Kidney (tissue), 14 donors: ENCODE results near the gene RNF11. TPM values are rescaled to one million over a fixed set of nuclear protein-coding genes. Genes with fewer than 3 reads are reported as not detected.

Experiments used
- DNase-seq, 5 donors: peaks; one replicate each; pipeline ENCODE4 v3.0.0-alpha.2; 2013 to 2020
- FAIRE-seq: peaks from 2 replicates; lab custom pipeline; 2012; peaks lifted over from hg19 to GRCh38; lab: Jason Lieb, UNC
- H3K27ac ChIP-seq, 2 donors: one replicate each; pipeline ENCODE4 v1.7.0; 2013; ENCODE audit warnings: low read depth in 2 of 2, low read length in 2 of 2, inconsistent platforms in 1 of 2
- H3K27me3 ChIP-seq: one replicate; pipeline ENCODE4 v1.7.1; 2013; ENCODE audit warnings: low read length, inconsistent platforms; ENCODE audit not compliant: control insufficient read depth, insufficient read depth
- H3K36me3 ChIP-seq, 3 donors: one replicate each; pipeline versions ENCODE4 v1.7.0 to v1.7.1; 2013; ENCODE audit warnings: low read length in 3 of 3, control low read depth in 1 of 3, inconsistent platforms in 1 of 3; ENCODE audit not compliant: insufficient read depth in 3 of 3, control insufficient read depth in 2 of 3
- H3K4me1 ChIP-seq, 3 donors: one replicate each; pipeline versions ENCODE4 v1.7.0 to v1.7.1; 2013; ENCODE audit warnings: low read length in 3 of 3, inconsistent platforms in 1 of 3, low read depth in 1 of 3; ENCODE audit not compliant: control insufficient read depth in 2 of 3, insufficient read depth in 2 of 3
- H3K4me3 ChIP-seq, 3 donors: one replicate each; pipeline versions ENCODE4 v1.7.0 to v1.8.1; 2013; ENCODE audit warnings: low read length in 3 of 3, control low read depth in 1 of 3, inconsistent platforms in 1 of 3
- H3K9ac ChIP-seq, 3 donors: one replicate each; pipeline versions ENCODE4 v1.7.0 to v1.7.1; 2013; ENCODE audit warnings: low read length in 3 of 3, control low read depth in 1 of 3, inconsistent platforms in 1 of 3
- H3K9me3 ChIP-seq, 3 donors: one replicate each; pipeline versions ENCODE4 v1.7.0 to v1.7.1; 2013; ENCODE audit warnings: low read length in 3 of 3, control low read depth in 1 of 3, inconsistent platforms in 1 of 3; ENCODE audit not compliant: control insufficient read depth in 2 of 3, insufficient read depth in 1 of 3
- CTCF ChIP-seq: IDR thresholded peaks from 3 replicates; pipeline ENCODE4 v1.5.1; 2012; ENCODE audit warnings: mild to moderate bottlenecking, moderate library complexity, borderline replicate concordance; ENCODE audit not compliant: insufficient read depth; ENCODE audit errors: extremely low read depth
- intact Hi-C: fragments of 100-400 bp; cut with DNase I; formaldehyde crosslinking; loops from one replicate; pipeline ENCODE4 v1.11.1; 2022
- polyA plus RNA-seq: library from polyadenylated mRNA; stranded (reverse); fragments of 350-450 nt; fragmentation: Illumina TruSeq; extraction: RNeasy Lipid Tissue Mini Kit (QIAGEN cat#74804); gene quantifications from one replicate; pipeline ENCODE4 v1.2.3, GENCODE V29; 2014; ENCODE audit warnings: low read depth, low replicate concordance; ENCODE audit not compliant: insufficient read depth
- total RNA-seq: library from RNA; stranded (reverse); fragmentation: NEBNext Ultra II Directional; extraction: Animal tissue kit (Norgen Biotek cat#: 25700); gene quantifications from one replicate; pipeline ENCODE4 v1.2.1, GENCODE V29; 2021
- donor health status: control.
- donor health status: control.
- donor health status: control.
- donor health status: control.
- donor health status: control.
- donor health status: DM: yes; HTN: yes; CAD: no.
- donor health status: Normal renal cell carcinoma (clear cell type).

The RNF11 gene
- total and polyA plus RNA-seq, 2 donors from 2014 or later, result 62.5 to 105 TPM

- intact Hi-C loops, result no loop called here
- H3K4me1 ChIP-seq, result peaks cover 4 to 16% (median 12%) of the 10 kb centered on the region in 3 donors
- FAIRE-seq, result no peak
- no peaks in the 10 kb centered on the region for H3K36me3 ChIP-seq
- no peaks in the 10 kb centered on the region for H3K9me3 ChIP-seq
- peak overlapping the region; percentile 73 to 95 for H3K27ac ChIP-seq
- no peak for TF ChIP-seq CTCF
- no peaks in the 10 kb centered on the region for H3K27me3 ChIP-seq
- H3K9ac ChIP-seq, result peak overlapping the region; percentile 41 to 77 (median 73)
- H3K4me3 ChIP-seq, result peak overlapping the region; percentile 77 to 99 (median 90)
- DNase-seq, result peak in 4 of 5 donors; percentile 60 to 82 (median 70)
Measured at GRCh38 chr1:51238034-51238403, 1.9 kb downstream of the RNF11 start.

GRCh38 chr1:51240084-51240483 is 4.0 kb downstream of the RNF11 start:
- Histone ChIP-seq H3K4me1 (peaks cover 4 to 16% (median 8%) of the 10 kb centered on the region in 3 donors), H3K27ac (peak overlapping the region; percentile 26 to 60), H3K9ac (peak overlapping the region in 1 of 3 donors; percentile 44), H3K4me3 (peak overlapping the region in 2 of 3 donors; percentile 0 to 22), H3K9me3 (no peaks in the 10 kb centered on the region), H3K27me3 (no peaks in the 10 kb centered on the region), H3K36me3 (no peaks in the 10 kb centered on the region)
- intact Hi-C loops, result no loop called here
- FAIRE-seq (no peak), DNase-seq (peak in 3 of 5 donors; percentile 13 to 60 (median 33))
- TF ChIP-seq CTCF, result no peak

- Histone ChIP-seq H3K27me3 (no peaks in the 10 kb centered on the region), H3K4me3 (peak overlapping the region in 1 of 3 donors; percentile 0), H3K36me3 (no peaks in the 10 kb centered on the region), H3K9me3 (no peaks in the 10 kb centered on the region), H3K9ac (no peak overlapping the region), H3K4me1 (peaks cover 0 to 11% (median 2%) of the 10 kb centered on the region in 3 donors), H3K27ac (no peak overlapping the region)
- DNase-seq, result no peak
- intact Hi-C loops, result no loop called here
- FAIRE-seq, result no peak
- TF ChIP-seq CTCF, result no peak
Measured at GRCh38 chr1:51241119-51241518, 5.0 kb downstream of the RNF11 start.

GRCh38 chr1:51242546-51242945 is 6.5 kb downstream of the RNF11 start:
- intact Hi-C loops, result no loop called here
- Histone ChIP-seq H3K4me1 (peaks cover 0 to 11% (median 2%) of the 10 kb centered on the region in 3 donors), H3K27me3 (no peaks in the 10 kb centered on the region), H3K27ac (no peak overlapping the region), H3K4me3 (no peak overlapping the region), H3K9me3 (no peaks in the 10 kb centered on the region), H3K9ac (no peak overlapping the region), H3K36me3 (no peaks in the 10 kb centered on the region)
- TF ChIP-seq CTCF, result no peak
- DNase-seq, result no peak
- FAIRE-seq, result no peak
